ENCODE results near the gene SPTB. TPM values are rescaled to one million over a fixed set of nuclear protein-coding genes. Genes with fewer than 3 reads are reported as not detected.

SPTB gene
- total RNA-seq, 1 donor from 2014 or later: 0.98 TPM

DNA sequence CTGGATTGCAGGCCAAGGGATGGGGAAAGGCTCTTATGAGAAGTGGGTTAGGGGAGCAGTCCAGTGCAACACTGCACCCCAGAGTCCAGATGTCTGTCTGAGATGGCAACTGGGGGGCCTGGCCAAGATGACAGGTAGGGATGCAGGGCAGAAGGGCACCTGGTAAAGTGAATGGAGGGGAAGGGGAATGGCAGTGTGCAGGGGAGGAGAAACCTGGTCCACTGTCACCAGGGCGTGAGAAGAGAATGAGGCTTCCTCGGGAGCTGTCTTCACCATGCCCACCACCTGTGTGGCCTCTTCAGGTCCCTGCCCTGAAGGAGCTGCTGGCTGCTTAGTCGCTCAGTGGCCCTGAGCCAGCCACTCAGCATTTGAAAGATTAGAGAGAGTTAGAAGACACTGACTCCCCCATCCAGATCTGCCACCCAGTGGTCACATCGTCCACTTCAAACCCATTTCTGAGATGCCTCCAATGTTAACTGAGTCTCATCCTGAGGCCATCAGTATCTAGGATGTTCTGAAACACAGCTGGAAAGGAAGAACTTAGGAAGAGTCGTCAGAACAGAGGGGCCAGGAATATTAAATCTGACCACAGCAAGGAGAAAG is 118.2 kb downstream of the SPTB start:
- DNase-seq (ENCODE audit: extremely low spot score in 2 of 2): no peak
- no peaks in the 10 kb centered on the region for H3K9me3 ChIP-seq
- TF ChIP-seq POLR2AphosphoS5 (IDR thresholded peaks at IDR 0.05; ENCODE audit: insufficient read depth in 1 of 2, low read depth in 1 of 2) (no peak), POLR2A (IDR thresholded peaks at IDR 0.05) (no peak)
- TF ChIP-seq, protein P1, sequence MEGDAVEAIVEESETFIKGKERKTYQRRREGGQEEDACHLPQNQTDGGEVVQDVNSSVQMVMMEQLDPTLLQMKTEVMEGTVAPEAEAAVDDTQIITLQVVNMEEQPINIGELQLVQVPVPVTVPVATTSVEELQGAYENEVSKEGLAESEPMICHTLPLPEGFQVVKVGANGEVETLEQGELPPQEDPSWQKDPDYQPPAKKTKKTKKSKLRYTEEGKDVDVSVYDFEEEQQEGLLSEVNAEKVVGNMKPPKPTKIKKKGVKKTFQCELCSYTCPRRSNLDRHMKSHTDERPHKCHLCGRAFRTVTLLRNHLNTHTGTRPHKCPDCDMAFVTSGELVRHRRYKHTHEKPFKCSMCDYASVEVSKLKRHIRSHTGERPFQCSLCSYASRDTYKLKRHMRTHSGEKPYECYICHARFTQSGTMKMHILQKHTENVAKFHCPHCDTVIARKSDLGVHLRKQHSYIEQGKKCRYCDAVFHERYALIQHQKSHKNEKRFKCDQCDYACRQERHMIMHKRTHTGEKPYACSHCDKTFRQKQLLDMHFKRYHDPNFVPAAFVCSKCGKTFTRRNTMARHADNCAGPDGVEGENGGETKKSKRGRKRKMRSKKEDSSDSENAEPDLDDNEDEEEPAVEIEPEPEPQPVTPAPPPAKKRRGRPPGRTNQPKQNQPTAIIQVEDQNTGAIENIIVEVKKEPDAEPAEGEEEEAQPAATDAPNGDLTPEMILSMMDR (IDR thresholded peaks at IDR 0.05): no peak
- H3K4me3 ChIP-seq: no peak overlapping the region
- peaks cover 63% of the 10 kb centered on the region for H3K4me1 ChIP-seq
- no peaks in the 10 kb centered on the region for H3K36me3 ChIP-seq
- peak overlapping the region; percentile 42 for H3K27ac ChIP-seq
- intact Hi-C loops (cut with DNase I): no loop called here
- H3K27me3 ChIP-seq: no peaks in the 10 kb centered on the region

DNA sequence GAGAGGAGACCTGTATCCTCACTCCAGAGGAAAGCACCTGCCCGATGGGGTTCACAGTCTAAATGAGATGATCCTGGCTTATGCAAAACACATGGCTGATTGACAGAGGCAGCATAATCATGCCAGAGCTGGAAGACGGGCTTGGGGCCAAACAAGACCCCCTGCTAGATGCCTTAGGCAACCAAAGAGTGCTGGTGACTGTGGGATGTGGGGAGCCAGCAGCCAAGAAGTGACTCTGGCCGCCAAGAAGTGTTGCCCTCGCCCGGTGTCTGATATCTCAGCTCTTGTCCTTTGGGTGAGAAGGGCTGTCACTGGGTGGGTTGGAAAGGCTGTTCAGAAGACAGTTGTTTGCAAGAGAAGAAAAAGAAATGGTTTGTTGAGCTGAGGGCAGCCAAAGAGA is 118.8 kb downstream of the SPTB start:
- H3K9me3 ChIP-seq: no peaks in the 10 kb centered on the region
- no peak for DNase-seq (ENCODE audit: extremely low spot score in 2 of 2)
- H3K36me3 ChIP-seq: no peaks in the 10 kb centered on the region
- intact Hi-C loops (cut with DNase I): no loop called here
- peaks cover 63% of the 10 kb centered on the region for H3K4me1 ChIP-seq
- peak overlapping the region; percentile 42 for H3K27ac ChIP-seq
- TF ChIP-seq POLR2AphosphoS5 (IDR thresholded peaks at IDR 0.05; ENCODE audit: insufficient read depth in 1 of 2, low read depth in 1 of 2) (no peak), POLR2A (IDR thresholded peaks at IDR 0.05) (no peak)
- TF ChIP-seq, protein P1 (IDR thresholded peaks at IDR 0.05): no peak
- H3K4me3 ChIP-seq: no peak overlapping the region
- H3K27me3 ChIP-seq: no peaks in the 10 kb centered on the region

DNA sequence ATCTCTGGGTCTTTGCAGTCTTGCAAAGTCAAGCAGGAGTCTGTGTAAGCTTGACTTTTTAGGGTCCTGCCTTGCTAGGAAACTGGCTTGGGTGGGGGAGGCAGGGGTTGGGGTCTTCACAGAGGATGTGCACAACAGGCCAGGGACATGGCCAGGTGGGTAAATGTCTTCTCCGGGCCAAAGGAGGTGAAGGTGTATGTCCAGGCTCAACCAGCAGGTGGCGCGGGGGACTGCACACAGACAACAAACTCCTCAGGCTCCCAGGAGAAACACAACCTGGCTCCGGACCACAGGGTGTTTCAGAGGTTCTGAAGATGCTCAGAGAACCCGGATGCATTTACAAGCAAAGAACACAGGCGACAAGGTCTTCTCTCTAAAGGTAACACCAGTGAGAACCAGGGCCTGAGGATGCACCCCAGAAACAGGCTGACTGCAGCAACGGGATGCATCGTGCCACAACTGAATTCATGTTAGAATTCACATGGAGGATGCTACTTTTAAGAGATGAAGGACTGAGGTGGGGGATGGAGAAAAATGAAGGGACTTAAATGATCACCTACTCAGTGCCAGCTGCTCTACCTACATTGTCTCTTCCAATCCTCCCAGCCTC is 119.5 kb downstream of the SPTB start:
- intact Hi-C loops (cut with DNase I): no loop called here
- TF ChIP-seq POLR2A (IDR thresholded peaks at IDR 0.05): no peak
- TF ChIP-seq, protein P1 (IDR thresholded peaks at IDR 0.05): peak in 2 of 3 experiments; percentile 22 to 31
- H3K36me3 ChIP-seq: no peaks in the 10 kb centered on the region
- no peak overlapping the region for H3K4me3 ChIP-seq
- H3K4me1 ChIP-seq: peaks cover 62% of the 10 kb centered on the region
- DNase-seq (ENCODE audit: extremely low spot score in 2 of 2): no peak
- H3K27me3 ChIP-seq: no peaks in the 10 kb centered on the region
- H3K9me3 ChIP-seq: no peaks in the 10 kb centered on the region
- no peak overlapping the region for H3K27ac ChIP-seq

DNA sequence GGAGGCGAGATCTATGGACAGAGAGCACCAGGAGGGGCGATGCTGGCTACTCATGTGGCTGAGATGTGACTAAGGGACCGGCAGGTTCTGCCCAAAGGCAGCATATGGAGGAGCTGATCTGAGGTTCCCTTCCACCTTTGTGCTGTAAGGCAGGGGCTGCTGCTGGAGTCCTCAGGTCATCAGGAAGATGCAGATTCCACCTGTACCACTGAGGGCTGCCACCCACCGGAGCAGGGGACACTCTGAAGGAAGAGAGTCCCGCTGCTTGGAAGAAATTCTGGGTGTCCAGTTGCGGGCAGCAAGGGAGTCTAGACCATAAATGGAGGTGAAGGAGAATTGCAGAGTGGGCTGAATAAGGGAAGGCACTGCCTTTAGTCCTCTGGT is 120.2 kb downstream of the SPTB start:
- intact Hi-C loops (cut with DNase I): no loop called here
- H3K9me3 ChIP-seq: no peaks in the 10 kb centered on the region
- H3K27ac ChIP-seq: no peak overlapping the region
- TF ChIP-seq POLR2AphosphoS5 (IDR thresholded peaks at IDR 0.05; ENCODE audit: insufficient read depth in 1 of 2, low read depth in 1 of 2): no peak
- TF ChIP-seq, protein P1 (IDR thresholded peaks at IDR 0.05): no peak
- TF ChIP-seq POLR2A (IDR thresholded peaks at IDR 0.05): no peak
- H3K4me1 ChIP-seq: peaks cover 55% of the 10 kb centered on the region
- H3K27me3 ChIP-seq: no peaks in the 10 kb centered on the region
- no peak overlapping the region for H3K4me3 ChIP-seq
- H3K36me3 ChIP-seq: no peaks in the 10 kb centered on the region
- DNase-seq (ENCODE audit: extremely low spot score in 2 of 2): no peak
